ENCODE data around the gene STK32A.

Gene STK32A

GRCh38 chr5:147303976-147304375, 69.2 kb downstream of the STK32A start:
- no peak for DNase-seq
- TF ChIP-seq POLR2A (IDR thresholded peaks at IDR 0.05; ENCODE audit: low read length) (no peak), GATA1 (IDR thresholded peaks at IDR 0.05; ENCODE audit: low read depth, low read length) (no peak)

GRCh38 chr5:147305147-147305546, 70.3 kb downstream of the STK32A start:
- TF ChIP-seq POLR2A (IDR thresholded peaks at IDR 0.05; ENCODE audit: low read length) (no peak), GATA1 (IDR thresholded peaks at IDR 0.05; ENCODE audit: low read depth, low read length) (no peak)
- no peak for DNase-seq

- DNase-seq = no peak
- TF ChIP-seq GATA1 (IDR thresholded peaks at IDR 0.05; ENCODE audit: low read depth, low read length) = no peak
- TF ChIP-seq POLR2A (IDR thresholded peaks at IDR 0.05; ENCODE audit: low read length) = no peak
Observed at GRCh38 chr5:147306351-147306750, 71.5 kb downstream of the STK32A start.

GRCh38 chr5:147307170-147307569, 72.3 kb downstream of the STK32A start:
- DNase-seq = no peak
- no peak for TF ChIP-seq POLR2A (IDR thresholded peaks at IDR 0.05; ENCODE audit: low read length)
- TF ChIP-seq GATA1 (IDR thresholded peaks at IDR 0.05; ENCODE audit: low read depth, low read length) = no peak

- DNase-seq = no peak
- TF ChIP-seq POLR2A (IDR thresholded peaks at IDR 0.05; ENCODE audit: low read length) = no peak
- no peak for TF ChIP-seq GATA1 (IDR thresholded peaks at IDR 0.05; ENCODE audit: low read depth, low read length)
Observed at GRCh38 chr5:147309621-147310020, 74.8 kb downstream of the STK32A start.

GRCh38 chr5:147310059-147310704, 75.4 kb downstream of the STK32A start:
- no peak for DNase-seq
- TF ChIP-seq POLR2A (IDR thresholded peaks at IDR 0.05; ENCODE audit: low read length) (no peak), GATA1 (IDR thresholded peaks at IDR 0.05; ENCODE audit: low read depth, low read length) (no peak)

- no peak for DNase-seq
- TF ChIP-seq GATA1 (IDR thresholded peaks at IDR 0.05; ENCODE audit: low read depth, low read length) (no peak), POLR2A (IDR thresholded peaks at IDR 0.05; ENCODE audit: low read length) (no peak)
Observed at GRCh38 chr5:147317978-147318684, 83.3 kb downstream of the STK32A start.

GRCh38 chr5:147321569-147321968, 86.7 kb downstream of the STK32A start:
- TF ChIP-seq GATA1 (IDR thresholded peaks at IDR 0.05; ENCODE audit: low read depth, low read length) = no peak
- TF ChIP-seq POLR2A (IDR thresholded peaks at IDR 0.05; ENCODE audit: low read length) = no peak
- DNase-seq = no peak

- TF ChIP-seq POLR2A (IDR thresholded peaks at IDR 0.05; ENCODE audit: low read length) (no peak), GATA1 (IDR thresholded peaks at IDR 0.05; ENCODE audit: low read depth, low read length) (no peak)
- no peak for DNase-seq
Observed at GRCh38 chr5:147327421-147327820, 92.6 kb downstream of the STK32A start.

GRCh38 chr5:147327905-147328304, 93.1 kb downstream of the STK32A start:
- TF ChIP-seq POLR2A (IDR thresholded peaks at IDR 0.05; ENCODE audit: low read length) (no peak), GATA1 (IDR thresholded peaks at IDR 0.05; ENCODE audit: low read depth, low read length) (no peak)
- DNase-seq = no peak

GRCh38 chr5:147332658-147333057, 97.8 kb downstream of the STK32A start:
- no peak for TF ChIP-seq GATA1 (IDR thresholded peaks at IDR 0.05; ENCODE audit: low read depth, low read length)
- DNase-seq = no peak

- TF ChIP-seq POLR2A (IDR thresholded peaks at IDR 0.05; ENCODE audit: low read length) (no peak), GATA1 (IDR thresholded peaks at IDR 0.05; ENCODE audit: low read depth, low read length) (no peak)
- DNase-seq = no peak
Observed at GRCh38 chr5:147336876-147337275, 102.0 kb downstream of the STK32A start.

GRCh38 chr5:147339313-147339712, 104.5 kb downstream of the STK32A start:
- no peak for DNase-seq
- TF ChIP-seq POLR2A (IDR thresholded peaks at IDR 0.05; ENCODE audit: low read length) = no peak
- TF ChIP-seq GATA1 (IDR thresholded peaks at IDR 0.05; ENCODE audit: low read depth, low read length) = no peak

- TF ChIP-seq POLR2A (IDR thresholded peaks at IDR 0.05; ENCODE audit: low read length) (no peak), GATA1 (IDR thresholded peaks at IDR 0.05; ENCODE audit: low read depth, low read length) (no peak)
- DNase-seq = no peak
Observed at GRCh38 chr5:147340941-147341340, 106.1 kb downstream of the STK32A start.

GRCh38 chr5:147341345-147341744, 106.5 kb downstream of the STK32A start:
- no peak for DNase-seq
- TF ChIP-seq POLR2A (IDR thresholded peaks at IDR 0.05; ENCODE audit: low read length) = no peak
- TF ChIP-seq GATA1 (IDR thresholded peaks at IDR 0.05; ENCODE audit: low read depth, low read length) = no peak

Measured in erythroblast (primary cell).